HuH-7 (cell line): ENCODE measurements around the gene CC2D2A.

Source experiments
- DNase-seq: peaks from one replicate; pipeline ENCODE4 v3.0.0; 2011; ENCODE audit warnings: low spot score

CC2D2A gene

GRCh38 chr4:15466596-15466995 is 3.1 kb upstream of the CC2D2A start:
- DNase-seq, result no peak

GRCh38 chr4:15470128-15470475 is 420 bp downstream of the CC2D2A start:
- no peak for DNase-seq

DNA sequence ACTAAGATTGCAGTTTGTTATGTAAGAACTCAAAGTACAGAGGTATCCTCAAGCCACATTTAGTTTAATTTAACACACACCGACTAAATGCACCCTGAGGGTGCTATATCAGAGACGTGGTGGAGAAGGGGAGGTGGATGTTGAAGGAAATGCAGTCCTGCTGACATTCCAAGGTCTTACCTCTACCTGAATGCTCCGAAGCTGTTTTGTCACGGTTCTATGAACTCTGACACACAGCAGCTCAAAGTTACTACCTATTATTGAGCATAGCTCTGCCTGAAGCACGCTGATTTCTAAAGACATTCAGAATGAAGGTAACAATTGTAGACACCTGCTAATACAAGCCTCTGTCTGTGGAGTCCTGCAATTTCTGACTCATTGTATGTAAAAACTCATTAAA is 6.7 kb downstream of the CC2D2A start:
- no peak for DNase-seq

DNA sequence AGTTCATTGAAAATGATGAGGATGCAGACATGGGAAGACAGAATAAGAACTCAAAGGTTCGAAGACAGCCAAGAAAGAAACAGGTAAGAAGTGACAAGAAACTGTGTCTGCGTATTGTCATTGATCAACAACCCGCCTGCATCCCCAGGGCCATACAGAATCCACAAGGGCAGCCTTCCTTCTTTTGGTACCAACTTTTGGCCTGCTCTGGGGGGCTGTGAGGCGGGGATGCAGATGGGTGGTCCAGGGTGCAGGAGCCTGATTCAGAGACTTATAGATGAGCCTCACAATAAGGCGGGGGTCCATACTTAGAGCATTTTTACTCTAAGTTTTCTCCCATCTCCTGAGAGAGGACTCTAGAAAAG is 9.0 kb downstream of the CC2D2A start:
- DNase-seq, result no peak

- peak; percentile 55 for DNase-seq
Measured at GRCh38 chr4:15479089-15479912, 9.6 kb downstream of the CC2D2A start.

DNA sequence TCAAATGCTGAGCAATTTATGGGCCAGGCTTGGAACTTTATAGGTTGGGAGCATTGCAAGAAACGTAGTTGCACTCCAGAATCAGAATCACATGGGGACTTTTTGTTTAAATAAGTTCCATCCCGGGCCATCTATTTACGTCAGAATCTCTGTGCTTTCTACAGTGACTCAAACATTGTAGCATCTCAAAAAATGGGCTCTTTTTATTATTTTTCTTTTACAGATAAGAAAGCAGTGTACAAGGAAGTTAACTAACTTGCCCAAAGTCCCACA is 10.2 kb downstream of the CC2D2A start:
- no peak for DNase-seq

- DNase-seq, result no peak
Measured at GRCh38 chr4:15481961-15482745, 12.5 kb downstream of the CC2D2A start.

- DNase-seq, result no peak
Measured at GRCh38 chr4:15482842-15483241, 13.2 kb downstream of the CC2D2A start.

GRCh38 chr4:15488136-15488535 is 18.5 kb downstream of the CC2D2A start:
- DNase-seq, result no peak

DNA sequence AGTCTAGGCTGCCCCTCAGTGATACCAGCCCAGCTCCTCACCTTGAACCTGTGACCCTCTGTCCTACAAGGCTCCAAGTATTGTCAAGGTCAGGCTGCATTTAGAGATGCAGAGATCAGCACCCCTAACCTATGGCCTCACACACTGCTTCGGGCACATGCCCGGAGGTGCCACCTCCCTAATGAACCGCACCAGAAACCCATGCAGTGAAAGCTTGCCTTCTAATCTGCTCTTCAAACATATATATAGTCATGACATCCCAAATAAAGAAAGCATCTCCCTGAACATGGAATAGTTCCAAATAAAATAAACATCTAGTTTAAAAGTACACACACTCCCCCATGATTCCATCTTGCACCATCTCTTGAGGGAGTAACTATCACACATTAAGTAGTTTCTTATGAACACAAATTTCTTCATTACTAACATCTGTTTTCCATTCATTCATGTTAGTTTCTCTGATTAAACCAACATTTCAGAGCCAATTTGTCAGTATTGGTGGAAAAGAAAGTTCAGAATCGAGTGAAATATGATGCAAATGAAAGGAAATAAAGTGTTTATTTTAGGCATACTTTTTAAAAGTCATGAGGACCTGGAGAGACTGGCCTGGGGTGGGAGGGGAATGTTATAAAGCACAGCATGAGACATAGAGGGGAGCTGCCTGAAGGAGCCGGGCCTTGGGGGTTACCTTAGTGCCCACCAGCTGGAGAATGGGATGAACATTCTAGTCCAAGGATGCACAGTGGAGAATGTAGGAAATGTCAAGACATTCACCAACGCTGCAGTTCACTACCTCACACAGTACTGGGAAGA is 19.2 kb downstream of the CC2D2A start:
- no peak for DNase-seq

GRCh38 chr4:15489551-15489950 is 19.9 kb downstream of the CC2D2A start:
- DNase-seq, result no peak

DNA sequence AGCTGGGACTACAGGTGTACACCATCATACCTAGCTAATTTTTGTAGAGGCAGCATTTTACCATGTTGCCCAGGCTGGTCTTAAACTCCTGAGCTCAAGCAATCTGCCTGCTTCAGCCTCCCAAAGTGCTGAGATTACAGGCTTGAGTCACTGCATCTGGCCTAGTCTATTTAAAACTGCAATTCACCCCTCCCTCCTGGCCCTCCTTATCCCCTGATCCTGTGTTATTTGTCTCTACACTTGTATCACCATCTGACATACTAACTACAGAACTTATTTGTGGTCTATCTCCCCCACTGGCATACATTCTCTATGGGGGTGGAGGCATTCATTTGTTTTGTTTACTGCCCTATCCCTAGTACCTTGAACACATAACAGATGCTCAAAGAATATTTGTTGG is 23.7 kb downstream of the CC2D2A start:
- DNase-seq, result no peak

DNA sequence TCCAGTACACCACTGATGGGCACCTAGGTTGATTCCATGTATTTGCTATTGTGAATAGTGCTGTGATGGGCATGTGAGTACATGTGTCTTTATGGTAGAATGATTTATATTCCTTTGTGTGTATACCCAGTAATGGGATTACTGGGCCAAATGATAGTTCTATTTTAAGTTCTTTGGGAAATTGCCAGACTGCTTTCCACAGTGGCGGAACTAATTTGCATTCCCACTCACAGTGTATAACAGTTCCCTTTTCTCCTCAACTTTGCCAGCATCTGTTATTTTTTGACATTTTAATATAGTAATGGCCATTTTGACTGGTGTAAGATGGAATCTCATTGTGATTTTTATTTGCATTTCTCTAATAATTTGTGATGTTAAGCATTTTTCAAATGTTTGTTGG is 25.9 kb downstream of the CC2D2A start:
- no peak for DNase-seq

GRCh38 chr4:15498356-15498755 is 28.7 kb downstream of the CC2D2A start:
- no peak for DNase-seq

DNA sequence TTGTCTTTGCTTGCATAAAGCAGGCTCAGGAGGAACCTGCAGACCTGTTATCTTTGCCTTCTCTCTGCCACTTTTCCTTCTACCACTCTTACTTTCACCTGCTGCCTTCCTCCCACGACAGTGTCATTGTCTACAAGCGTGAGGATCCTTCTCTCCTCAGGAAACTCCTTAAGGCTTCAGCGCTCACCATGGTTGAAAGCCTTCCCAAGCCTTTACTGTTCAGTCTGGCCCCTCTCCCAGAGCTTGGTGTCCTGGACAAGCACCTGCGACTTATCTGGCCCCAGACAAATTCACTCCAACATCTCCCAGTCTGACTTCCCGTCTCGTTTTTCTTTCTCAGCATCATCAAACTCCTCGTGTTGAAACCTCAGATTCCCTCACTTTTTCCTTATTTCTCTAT is 31.0 kb downstream of the CC2D2A start:
- no peak for DNase-seq

- no peak for DNase-seq
Measured at GRCh38 chr4:15501941-15502340, 32.3 kb downstream of the CC2D2A start.

- no peak for DNase-seq
Measured at GRCh38 chr4:15502384-15502783, 32.7 kb downstream of the CC2D2A start.

GRCh38 chr4:15504041-15504440 is 34.4 kb downstream of the CC2D2A start:
- DNase-seq, result no peak

GRCh38 chr4:15506464-15506863 is 36.8 kb downstream of the CC2D2A start:
- DNase-seq, result no peak

DNA sequence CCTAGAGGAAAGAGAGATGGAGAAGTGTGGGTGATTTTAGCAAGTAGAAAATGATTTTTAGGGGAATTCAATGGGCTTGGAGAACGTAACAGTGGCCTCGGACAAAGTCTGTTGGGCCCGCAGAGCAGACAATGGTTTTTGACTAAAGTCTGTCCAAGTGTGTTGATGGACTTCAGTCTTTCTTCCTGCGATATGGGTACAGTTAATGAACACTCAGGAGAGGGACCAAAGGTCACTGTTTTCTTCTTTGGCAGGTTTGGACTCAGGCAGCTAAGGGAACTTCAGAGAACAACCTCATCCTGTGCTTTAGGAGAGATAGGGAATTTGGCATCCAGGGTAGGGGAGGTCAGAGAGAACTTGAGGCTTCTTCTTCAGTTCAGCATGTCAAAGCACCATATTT is 38.0 kb downstream of the CC2D2A start:
- DNase-seq, result no peak

DNA sequence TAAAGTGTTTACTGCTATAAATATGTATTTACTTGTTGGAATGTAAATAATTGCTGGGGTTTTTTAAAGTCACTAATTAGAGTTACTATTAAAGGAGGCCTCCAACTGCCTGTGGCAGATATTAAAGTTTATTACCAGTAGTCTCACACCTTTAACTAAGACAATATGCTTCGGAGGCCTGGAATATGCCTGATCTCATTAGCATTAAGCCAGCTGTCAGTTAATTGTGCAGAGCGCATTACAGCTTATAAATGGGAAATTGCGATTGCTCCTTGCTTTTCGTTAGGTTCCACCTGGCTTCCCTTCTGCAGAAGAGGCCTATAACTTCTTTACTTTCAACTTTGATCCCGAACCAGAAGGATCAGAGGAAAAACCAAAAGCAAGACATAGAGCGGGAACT is 41.3 kb downstream of the CC2D2A start:
- no peak for DNase-seq

DNA sequence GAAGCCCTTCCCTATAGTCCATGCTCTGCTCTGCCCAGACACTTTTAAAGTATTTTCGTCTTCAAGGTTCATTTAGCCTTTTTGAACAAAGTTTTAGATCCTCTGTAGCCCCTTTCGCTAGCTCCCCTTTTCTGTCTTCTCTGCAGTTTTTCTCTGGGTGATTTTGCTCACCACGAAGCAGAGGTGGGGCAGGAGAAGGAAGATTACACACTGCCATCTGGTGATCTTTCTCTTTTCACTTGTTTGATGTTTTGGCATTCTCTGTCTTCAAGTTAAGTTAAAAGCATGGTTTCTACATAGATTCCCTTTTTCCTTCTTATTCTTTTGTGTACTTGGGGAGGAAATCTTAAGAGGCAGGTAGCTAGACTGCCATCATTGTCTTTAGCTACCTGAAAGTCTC is 43.9 kb downstream of the CC2D2A start:
- no peak for DNase-seq

GRCh38 chr4:15515106-15515505 is 45.4 kb downstream of the CC2D2A start:
- DNase-seq, result no peak
